Trophoblast cell (in vitro differentiated cells and primary cell): ENCODE results near the gene ZNF234.

Experiments used
- DNase-seq, 2 donors: peaks; one replicate each; pipeline ENCODE4 v3.0.0-alpha.2; 2016
- H2AFZ ChIP-seq: 2 replicates; pipeline ENCODE4 v1.6.1; 2013; ENCODE audit warnings: low read length, moderate library complexity, mild to moderate bottlenecking; ENCODE audit not compliant: insufficient read depth, poor library complexity
- H2AK5ac ChIP-seq: 2 replicates; pipeline ENCODE4 v1.6.1; 2013; ENCODE audit warnings: mild to moderate bottlenecking, low read length
- H2BK120ac ChIP-seq: 2 replicates; pipeline ENCODE4 v1.6.1; 2013; ENCODE audit warnings: low read length, mild to moderate bottlenecking, moderate library complexity; ENCODE audit not compliant: insufficient read depth, poor library complexity
- H2BK12ac ChIP-seq: 2 replicates; pipeline ENCODE4 v1.6.1; 2013; ENCODE audit warnings: mild to moderate bottlenecking, low read length, moderate library complexity
- H2BK5ac ChIP-seq: 2 replicates; pipeline ENCODE4 v1.6.1; 2013; ENCODE audit warnings: low read length, low read depth, moderate library complexity, mild to moderate bottlenecking; ENCODE audit not compliant: poor library complexity
- H3K14ac ChIP-seq: 2 replicates; pipeline ENCODE4 v1.6.1; 2013; ENCODE audit warnings: mild to moderate bottlenecking, low read length
- H3K18ac ChIP-seq: 2 replicates; pipeline ENCODE4 v1.6.1; 2013; ENCODE audit warnings: mild to moderate bottlenecking, low read length
- H3K23ac ChIP-seq: 2 replicates; pipeline ENCODE4 v1.6.1; 2013; ENCODE audit warnings: low read length
- H3K27ac ChIP-seq: 2 replicates; pipeline ENCODE4 v1.5.1; 2013; ENCODE audit warnings: low read depth, mild to moderate bottlenecking, inconsistent platforms, low read length, moderate library complexity
- H3K27me3 ChIP-seq: 2 replicates; pipeline ENCODE4 v1.6.1; 2013; ENCODE audit warnings: inconsistent platforms, mild to moderate bottlenecking, low read length, moderate library complexity; ENCODE audit not compliant: insufficient read depth
- H3K36me3 ChIP-seq, 2 experiments: 1 replicate in 1 of 2; 2 replicates in 1 of 2; pipeline ENCODE4 v1.6.1; 2013; ENCODE audit warnings: low read length in 2 of 2, mild to moderate bottlenecking in 2 of 2, moderate library complexity in 1 of 2; ENCODE audit not compliant: insufficient read depth in 2 of 2, control insufficient read depth in 1 of 2
- H3K4ac ChIP-seq: 2 replicates; pipeline ENCODE4 v1.6.1; 2013; ENCODE audit warnings: low read depth, mild to moderate bottlenecking, low read length, moderate library complexity
- H3K4me1 ChIP-seq, 2 experiments: 1 replicate in 1 of 2; 2 replicates in 1 of 2; pipeline ENCODE4 v1.6.1; 2013; ENCODE audit warnings: low read length in 2 of 2, mild to moderate bottlenecking in 2 of 2, moderate library complexity in 1 of 2; ENCODE audit not compliant: insufficient read depth in 2 of 2, control insufficient read depth in 1 of 2
- H3K4me2 ChIP-seq: 2 replicates; pipeline ENCODE4 v1.6.1; 2013; ENCODE audit warnings: inconsistent platforms, mild to moderate bottlenecking, low read length, moderate library complexity
- H3K4me3 ChIP-seq: 2 replicates; pipeline ENCODE4 v1.5.1; 2013; ENCODE audit warnings: mild to moderate bottlenecking, low read depth, low read length, inconsistent platforms
- H3K79me1 ChIP-seq: one replicate; pipeline ENCODE4 v1.6.1; 2013; ENCODE audit warnings: low read length
- H3K79me2 ChIP-seq: 2 replicates; pipeline ENCODE4 v1.6.1; 2013; ENCODE audit warnings: low read length, mild to moderate bottlenecking; ENCODE audit not compliant: control insufficient read depth, insufficient read depth, poor library complexity
- H3K9ac ChIP-seq: 2 replicates; pipeline ENCODE4 v1.6.1; 2013; ENCODE audit warnings: mild to moderate bottlenecking, low read length
- H3K9me3 ChIP-seq: 2 replicates; pipeline ENCODE4 v1.6.1; 2013; ENCODE audit warnings: low read depth, mild to moderate bottlenecking, control low read depth, inconsistent platforms, low read length; ENCODE audit not compliant: insufficient read depth
- H4K12ac ChIP-seq: 2 replicates; pipeline ENCODE4 v1.6.1; 2013; ENCODE audit warnings: low read depth, mild to moderate bottlenecking, low read length, moderate library complexity
- H4K8ac ChIP-seq: 2 replicates; pipeline ENCODE4 v1.6.1; 2013; ENCODE audit warnings: low read depth, mild to moderate bottlenecking, low read length, moderate library complexity
- H4K91ac ChIP-seq: one replicate; pipeline ENCODE4 v1.6.1; 2013; ENCODE audit warnings: low read depth, mild to moderate bottlenecking, low read length, moderate library complexity
- WGBS: extraction: QIAGEN DNeasy Blood & Tissue Kit; methylation state at CpG from one replicate; pipeline ENCODE4 v1.1.7; 2013; ENCODE audit warnings: missing lambda C conversion rate; ENCODE audit not compliant: insufficient read length, insufficient coverage; ENCODE audit errors: extremely low coverage; 5-methylcytosine and 5-hydroxymethylcytosine counted together

The ZNF234 gene

DNA sequence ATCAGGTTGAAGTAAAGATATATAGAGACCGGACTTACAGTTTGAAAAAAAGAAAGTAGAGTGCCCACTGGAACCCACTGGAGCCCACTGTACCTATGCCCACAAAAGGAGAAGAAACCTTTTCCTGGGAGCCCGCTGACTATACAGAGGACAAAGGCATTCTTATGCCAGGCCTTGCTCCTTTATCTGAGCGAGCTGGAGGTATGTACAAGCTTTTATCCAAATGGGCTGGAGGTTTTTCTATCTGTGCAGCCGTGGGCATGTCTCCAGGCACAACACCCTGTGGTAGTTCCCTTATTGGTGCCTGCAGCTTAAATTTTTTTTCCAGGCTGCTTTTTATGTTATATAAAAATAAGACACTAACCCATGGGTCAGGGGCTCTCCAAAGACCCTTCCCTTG lies 8.4 kb downstream of the ZNF234 start:
- no peak for DNase-seq
- no peak overlapping the region for H3K9ac ChIP-seq
- H2AFZ ChIP-seq = no peak overlapping the region
- H3K79me1 ChIP-seq = no peaks in the 10 kb centered on the region
- no peaks in the 10 kb centered on the region for H3K27me3 ChIP-seq
- WGBS = no CpG with 5 or more reads among the region's 4 CpGs
- no peak overlapping the region for H4K8ac ChIP-seq
- no peak overlapping the region for H4K91ac ChIP-seq
- H3K9me3 ChIP-seq = no peaks in the 10 kb centered on the region
- H3K18ac ChIP-seq = no peak overlapping the region
- no peak overlapping the region for H2AK5ac ChIP-seq
- no peaks in the 10 kb centered on the region for H3K79me2 ChIP-seq
- H3K4me3 ChIP-seq = no peak overlapping the region
- H2BK5ac ChIP-seq = no peak overlapping the region
- H3K4ac ChIP-seq = no peak overlapping the region
- H3K14ac ChIP-seq = no peak overlapping the region
- H2BK120ac ChIP-seq = no peak overlapping the region
- no peak overlapping the region for H3K4me2 ChIP-seq
- no peak overlapping the region for H3K27ac ChIP-seq
- no peak overlapping the region for H3K23ac ChIP-seq
- peaks cover 31 to 43% of the 10 kb centered on the region in 2 experiments for H3K36me3 ChIP-seq
- H2BK12ac ChIP-seq = no peak overlapping the region
- no peak overlapping the region for H4K12ac ChIP-seq
- H3K4me1 ChIP-seq = no peaks in the 10 kb centered on the region

DNA sequence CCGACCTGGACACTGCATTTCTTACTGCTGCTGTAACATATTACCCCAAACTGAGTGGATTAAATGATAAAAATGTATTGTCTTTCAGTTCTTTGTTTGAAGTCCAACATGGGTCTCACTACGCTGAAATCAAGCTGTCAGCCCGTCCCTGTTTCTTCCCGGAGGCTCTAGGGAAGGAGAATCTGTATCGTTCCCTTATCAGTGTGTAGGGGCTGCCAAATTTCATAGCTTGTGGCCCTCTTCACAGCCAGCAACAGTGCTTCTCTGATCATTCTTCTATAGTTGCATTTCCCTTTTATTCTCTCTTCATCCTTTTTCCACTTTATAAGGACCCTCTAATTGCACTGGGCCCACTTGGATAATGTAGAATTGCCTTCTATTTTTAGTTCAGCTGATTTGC lies 10.1 kb downstream of the ZNF234 start:
- WGBS = no CpG with 5 or more reads among the region's 5 CpGs
- Histone ChIP-seq H3K23ac (no peak overlapping the region), H4K91ac (no peak overlapping the region), H2BK5ac (no peak overlapping the region), H3K27me3 (no peaks in the 10 kb centered on the region), H4K8ac (no peak overlapping the region), H3K4me3 (no peak overlapping the region), H2BK12ac (no peak overlapping the region), H3K4me2 (no peak overlapping the region), H2BK120ac (no peak overlapping the region), H3K14ac (no peak overlapping the region), H3K27ac (no peak overlapping the region), H3K79me1 (no peaks in the 10 kb centered on the region), H3K79me2 (no peaks in the 10 kb centered on the region), H3K36me3 (peaks cover 28 to 44% of the 10 kb centered on the region in 2 experiments), H3K4me1 (no peaks in the 10 kb centered on the region), H2AFZ (no peak overlapping the region), H4K12ac (no peak overlapping the region), H3K4ac (no peak overlapping the region), H2AK5ac (no peak overlapping the region), H3K18ac (no peak overlapping the region), H3K9me3 (no peaks in the 10 kb centered on the region), H3K9ac (no peak overlapping the region)
- no peak for DNase-seq

DNA sequence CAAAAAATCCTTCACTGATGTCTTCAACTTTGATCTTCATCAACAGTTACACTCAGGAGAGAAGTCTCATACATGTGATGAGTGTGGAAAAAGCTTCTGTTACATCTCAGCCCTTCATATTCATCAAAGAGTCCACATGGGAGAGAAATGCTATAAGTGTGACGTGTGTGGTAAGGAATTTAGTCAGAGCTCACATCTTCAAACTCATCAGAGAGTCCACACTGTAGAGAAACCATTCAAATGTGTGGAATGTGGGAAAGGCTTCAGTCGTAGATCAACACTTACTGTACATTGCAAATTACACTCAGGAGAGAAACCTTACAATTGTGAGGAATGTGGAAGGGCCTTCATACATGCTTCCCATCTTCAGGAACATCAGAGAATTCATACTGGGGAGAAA lies 15.1 kb downstream of the ZNF234 start:
- no peak overlapping the region for H2BK120ac ChIP-seq
- peaks cover 12 to 32% of the 10 kb centered on the region in 2 experiments for H3K36me3 ChIP-seq
- H3K14ac ChIP-seq = no peak overlapping the region
- no peak overlapping the region for H4K8ac ChIP-seq
- no peaks in the 10 kb centered on the region for H3K79me1 ChIP-seq
- H3K4me3 ChIP-seq = no peak overlapping the region
- no CpG with 5 or more reads among the region's 2 CpGs for WGBS
- no peak overlapping the region for H3K23ac ChIP-seq
- no peak overlapping the region for H3K4ac ChIP-seq
- no peaks in the 10 kb centered on the region for H3K4me1 ChIP-seq
- H3K27me3 ChIP-seq = no peaks in the 10 kb centered on the region
- no peak overlapping the region for H2BK5ac ChIP-seq
- H3K79me2 ChIP-seq = no peaks in the 10 kb centered on the region
- no peak overlapping the region for H3K4me2 ChIP-seq
- no peak overlapping the region for H2BK12ac ChIP-seq
- H3K9me3 ChIP-seq = peaks cover 5% of the 10 kb centered on the region
- H2AK5ac ChIP-seq = no peak overlapping the region
- no peak overlapping the region for H3K9ac ChIP-seq
- H4K12ac ChIP-seq = no peak overlapping the region
- H4K91ac ChIP-seq = no peak overlapping the region
- no peak overlapping the region for H3K27ac ChIP-seq
- H3K18ac ChIP-seq = no peak overlapping the region
- H2AFZ ChIP-seq = no peak overlapping the region
- DNase-seq = no peak

- Histone ChIP-seq H3K4me1 (peaks cover 5 to 6% of the 10 kb centered on the region in 2 experiments), H3K18ac (no peak overlapping the region), H3K14ac (no peak overlapping the region), H4K91ac (no peak overlapping the region), H3K9ac (no peak overlapping the region), H4K12ac (no peak overlapping the region), H3K79me1 (peaks cover 7% of the 10 kb centered on the region), H2BK120ac (no peak overlapping the region), H3K79me2 (peaks cover 3% of the 10 kb centered on the region), H3K23ac (no peak overlapping the region), H3K4me3 (no peak overlapping the region), H2AFZ (no peak overlapping the region), H3K27me3 (no peaks in the 10 kb centered on the region), H2AK5ac (no peak overlapping the region), H3K27ac (no peak overlapping the region), H2BK5ac (no peak overlapping the region), H3K36me3 (peaks cover 0 to 5% of the 10 kb centered on the region in 2 experiments), H3K4me2 (no peak overlapping the region), H3K9me3 (peaks cover 2% of the 10 kb centered on the region), H3K4ac (no peak overlapping the region), H4K8ac (no peak overlapping the region), H2BK12ac (no peak overlapping the region)
- no CpG with 5 or more reads among the region's 2 CpGs for WGBS
- DNase-seq = no peak
Observed at GRCh38 chr19:44163789-44164188, 22.4 kb downstream of the ZNF234 start.
